SJCRH30 (cell line): ENCODE measurements around the gene PIP4K2C. TPM values are rescaled to one million over a fixed set of nuclear protein-coding genes. Genes with fewer than 3 reads are reported as not detected.
A peak's percentile ranks its signal among the peaks of the same experiment; 100 is the strongest.

Experiments
- DNase-seq, 2 experiments: peaks; one replicate each; pipeline ENCODE4 v3.0.0-alpha.2; 2015 to 2020
- H3K27ac ChIP-seq: fragments of 250-450 bp; sonication (Bioruptor Pico); 2 replicates; pipeline ENCODE4 v1.5.1; 2020; ENCODE audit warnings: mild to moderate bottlenecking, moderate library complexity
- H3K27me3 ChIP-seq: fragments of 250-450 bp; sonication (Bioruptor Pico); 2 replicates; pipeline ENCODE4 v1.5.1; 2020; ENCODE audit warnings: mild to moderate bottlenecking, moderate library complexity
- H3K36me3 ChIP-seq: fragments of 250-450 bp; sonication (Bioruptor Pico); 2 replicates; pipeline ENCODE4 v1.5.1; 2020; ENCODE audit warnings: mild to moderate bottlenecking, moderate library complexity
- H3K4me1 ChIP-seq: fragments of 250-450 bp; sonication (Bioruptor Pico); 2 replicates; pipeline ENCODE4 v1.5.1; 2020; ENCODE audit warnings: mild to moderate bottlenecking, moderate library complexity
- H3K4me3 ChIP-seq: fragments of 250-450 bp; sonication (Bioruptor Pico); 2 replicates; pipeline ENCODE4 v1.5.1; 2020; ENCODE audit warnings: mild to moderate bottlenecking, moderate library complexity
- H3K9me3 ChIP-seq: fragments of 250-450 bp; sonication (Bioruptor Pico); replicated peaks from 2 replicates; pipeline ENCODE4 v1.5.1; 2020; ENCODE audit warnings: mild to moderate bottlenecking, moderate library complexity
- total RNA-seq: library from RNA; depleted of rRNA; stranded (reverse); fragments of >200 nt; shearing (Covaris generic); gene quantifications from 2 replicates; pipeline ENCODE4 v1.2.3, GENCODE V29; 2014; rRNA removed

The PIP4K2C gene
- 170 and 171 TPM in 2 replicates for total RNA-seq

DNA sequence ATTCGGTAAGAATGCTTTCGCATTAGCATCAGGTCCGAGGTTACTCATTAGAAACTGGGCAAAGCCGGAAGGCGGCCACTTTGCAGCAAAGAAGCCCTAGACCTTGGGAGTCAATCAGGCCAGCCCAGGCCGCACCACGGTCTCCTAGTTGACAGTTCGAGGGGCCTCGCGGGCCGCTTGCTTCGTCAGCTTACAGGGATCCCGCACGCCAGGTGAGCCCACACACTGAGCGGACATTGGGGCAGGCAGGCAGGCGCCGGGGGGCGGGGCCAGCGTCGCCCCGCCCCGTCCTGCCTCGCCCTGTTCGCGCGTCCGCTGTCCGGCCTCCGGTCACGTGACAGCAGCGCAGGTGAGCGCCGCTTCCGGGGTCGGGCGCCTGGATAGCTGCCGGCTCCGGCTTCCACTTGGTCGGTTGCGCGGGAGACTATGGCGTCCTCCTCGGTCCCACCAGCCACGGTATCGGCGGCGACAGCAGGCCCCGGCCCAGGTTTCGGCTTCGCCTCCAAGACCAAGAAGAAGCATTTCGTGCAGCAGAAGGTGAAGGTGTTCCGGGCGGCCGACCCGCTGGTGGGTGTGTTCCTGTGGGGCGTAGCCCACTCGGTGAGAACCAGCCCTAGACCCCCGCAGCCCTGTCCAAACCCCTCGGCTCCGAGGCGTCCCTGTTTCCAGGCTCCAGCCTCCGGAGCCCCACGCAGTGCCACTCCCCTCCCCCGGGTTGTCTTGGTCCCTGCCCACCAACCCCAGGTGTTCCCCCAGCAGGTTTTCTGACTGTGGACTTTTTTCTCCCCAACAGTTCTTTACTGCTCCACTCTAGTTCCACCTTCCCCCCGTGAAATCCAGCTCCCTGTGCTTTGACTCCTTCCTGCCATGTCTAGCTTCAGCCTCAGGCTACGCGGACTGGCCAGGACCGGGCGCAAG lies at the start of gene PIP4K2C:
Gene PIP4K2C (plus strand): TSS at position 329 of the 918 bp plus-strand sequence. CDS start 98 bp downstream, at position 427.
- H3K36me3 ChIP-seq = peaks cover 7% of the 10 kb centered on the region
- peak within 1 kb of the TSS; percentile 2; the same call in 1 of the 2 replicates for H3K27ac ChIP-seq
- H3K27me3 ChIP-seq = peaks cover 12% of the 10 kb centered on the region; the same call in 1 of the 2 replicates
- no peaks in the 10 kb centered on the region for H3K9me3 ChIP-seq
- DNase-seq = peak; percentile 97 to 99
- H3K4me1 ChIP-seq = peaks cover 8% of the 10 kb centered on the region
- H3K4me3 ChIP-seq = peak within 1 kb of the TSS; percentile 72

DNA sequence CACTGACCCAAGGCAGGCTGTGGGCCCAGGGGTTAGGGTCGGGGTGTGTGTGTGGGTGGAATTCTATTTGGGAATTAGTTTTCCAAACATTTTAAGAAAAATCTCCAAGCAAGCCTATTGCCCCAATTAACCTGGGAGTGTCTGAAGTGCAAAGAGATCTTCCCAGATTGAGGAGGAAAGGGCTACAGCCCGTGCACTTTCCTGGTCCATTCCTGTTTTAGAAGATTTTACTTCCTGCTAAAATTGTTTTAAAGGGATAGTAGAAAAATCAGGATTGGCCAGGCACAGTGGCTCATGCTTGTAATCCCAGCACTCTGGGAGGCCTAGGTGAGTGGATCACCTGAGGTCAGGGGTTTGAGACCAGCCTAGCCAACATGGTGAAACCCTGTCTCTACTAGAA lies 49.3 kb upstream of the PIP4K2C start:
- no peak overlapping the region for H3K4me3 ChIP-seq
- H3K9me3 ChIP-seq = no peaks in the 10 kb centered on the region
- H3K27me3 ChIP-seq = peaks cover 50% of the 10 kb centered on the region
- no peak overlapping the region for H3K27ac ChIP-seq
- no peaks in the 10 kb centered on the region for H3K4me1 ChIP-seq
- no peaks in the 10 kb centered on the region for H3K36me3 ChIP-seq
- no peak for DNase-seq

- Histone ChIP-seq H3K27me3 (peaks cover 37% of the 10 kb centered on the region), H3K27ac (no peak overlapping the region), H3K4me3 (no peak overlapping the region), H3K4me1 (no peaks in the 10 kb centered on the region), H3K9me3 (no peaks in the 10 kb centered on the region), H3K36me3 (no peaks in the 10 kb centered on the region)
- no peak for DNase-seq
These were observed 47.4 kb upstream of the PIP4K2C start for GRCh38 chr12:57543581-57543980.

- H3K36me3 ChIP-seq = no peaks in the 10 kb centered on the region
- H3K9me3 ChIP-seq = no peaks in the 10 kb centered on the region
- H3K4me3 ChIP-seq = peak overlapping the region; percentile 70
- no peaks in the 10 kb centered on the region for H3K4me1 ChIP-seq
- peaks cover 19% of the 10 kb centered on the region for H3K27me3 ChIP-seq
- no peak for DNase-seq
- no peak overlapping the region for H3K27ac ChIP-seq
These were observed 45.1 kb upstream of the PIP4K2C start for GRCh38 chr12:57545809-57546437.

DNA sequence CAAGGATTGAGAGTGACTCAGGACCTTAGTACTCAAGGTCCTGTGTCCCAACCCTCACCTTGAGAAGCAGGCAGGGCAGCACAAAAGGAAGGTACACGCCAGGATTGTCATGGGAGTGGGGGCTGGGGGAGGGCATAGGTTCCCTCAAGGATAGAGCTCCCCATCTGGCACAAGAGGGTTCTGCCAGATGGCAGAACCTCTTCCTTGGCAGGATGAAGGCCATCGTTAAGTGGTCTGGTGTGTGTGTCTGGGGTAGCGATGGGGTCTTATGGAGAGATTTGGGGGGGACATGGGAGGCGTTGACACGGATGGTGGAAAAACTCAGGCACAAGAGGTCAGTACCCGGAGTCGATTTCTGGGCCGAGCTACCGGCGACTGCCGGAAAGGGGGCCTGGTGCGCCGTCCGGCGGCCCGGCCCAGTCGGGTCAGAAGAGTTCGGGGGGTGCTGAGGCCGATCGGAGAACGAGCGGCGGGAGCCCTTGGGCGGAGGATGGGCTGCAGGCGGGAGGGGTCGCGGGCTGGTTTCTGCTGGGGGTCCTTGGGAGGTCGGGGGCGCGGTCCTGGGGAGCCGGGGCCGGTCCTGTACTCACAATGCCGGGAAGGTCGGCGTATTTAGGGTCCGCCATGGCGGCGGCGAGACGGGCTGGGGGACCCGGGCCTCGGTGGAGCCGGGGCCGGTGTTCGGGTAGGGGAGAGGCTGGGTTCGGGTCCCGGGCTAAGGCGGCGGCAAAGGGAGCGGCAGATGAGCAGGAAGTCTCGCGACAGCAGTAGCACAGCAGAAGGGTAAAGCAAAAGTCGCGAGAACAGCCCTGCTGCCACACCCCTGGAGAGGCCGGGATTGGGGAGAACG lies 44.3 kb upstream of the PIP4K2C start, which contains the start of gene DCTN2:
Gene DCTN2 (minus strand): TSS at position 755 of the 850 bp plus-strand sequence. CDS start 129 bp downstream, at position 626.
- peaks cover 17% of the 10 kb centered on the region for H3K27me3 ChIP-seq
- DNase-seq = peak; percentile 97 to 98
- no peaks in the 10 kb centered on the region for H3K4me1 ChIP-seq
- H3K36me3 ChIP-seq = no peaks in the 10 kb centered on the region
- H3K4me3 ChIP-seq = peak within 1 kb of the TSS; percentile 70
- peak within 1 kb of the TSS; percentile 50 for H3K27ac ChIP-seq
- H3K9me3 ChIP-seq = no peaks in the 10 kb centered on the region

DNA sequence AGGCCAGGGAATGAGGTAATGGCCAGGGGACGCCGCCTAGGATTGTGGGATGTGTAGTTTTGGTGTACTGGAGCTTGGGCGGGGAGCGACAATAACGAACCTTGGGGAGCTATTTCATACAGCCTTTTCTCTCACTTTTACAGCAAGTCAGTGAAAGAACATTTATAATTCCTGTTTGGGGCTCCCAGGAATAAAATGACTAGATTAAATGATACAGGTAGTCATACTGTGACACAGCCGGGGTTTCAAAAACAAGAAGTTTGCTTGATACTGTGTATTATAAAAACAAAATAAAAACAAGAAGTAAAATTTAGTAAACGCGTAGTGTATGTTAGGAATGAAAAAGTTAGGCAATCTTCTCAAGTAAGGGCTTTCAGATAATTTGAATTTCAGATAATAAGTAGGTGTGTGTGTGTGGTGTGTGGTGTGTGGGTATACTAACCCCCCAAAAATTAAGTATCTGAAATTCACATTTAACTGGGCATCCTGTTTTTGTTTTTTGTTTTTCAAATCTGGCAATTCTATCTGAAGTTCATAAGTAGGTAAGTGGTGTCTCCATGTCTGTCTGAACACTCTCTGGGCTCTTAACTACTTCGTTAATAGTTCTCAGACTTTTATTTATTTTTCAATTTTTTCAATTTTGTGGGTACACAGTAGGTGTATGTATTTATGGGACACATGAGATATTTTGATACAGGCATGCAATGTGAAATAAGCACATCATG lies 43.5 kb upstream of the PIP4K2C start:
- Histone ChIP-seq H3K9me3 (no peaks in the 10 kb centered on the region), H3K4me1 (no peaks in the 10 kb centered on the region), H3K36me3 (no peaks in the 10 kb centered on the region), H3K4me3 (peak overlapping the region; percentile 70), H3K27ac (no peak overlapping the region), H3K27me3 (peaks cover 20% of the 10 kb centered on the region; the same call in 1 of the 2 replicates)
- no peak for DNase-seq

DNA sequence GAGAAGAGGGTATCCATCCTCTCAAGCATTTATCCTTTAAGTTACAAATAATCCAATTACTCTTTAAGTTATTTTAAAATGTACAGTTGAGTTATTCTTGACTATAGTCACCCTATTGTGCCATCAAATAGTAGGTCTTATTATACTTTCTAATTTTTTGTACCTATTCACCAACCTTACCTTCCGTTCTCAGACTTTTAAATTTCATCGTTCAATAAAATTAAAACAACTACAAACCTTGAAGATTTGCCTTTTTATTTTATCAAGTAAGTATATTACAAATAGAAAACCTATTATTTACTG lies 43.0 kb upstream of the PIP4K2C start:
- Histone ChIP-seq H3K4me1 (no peaks in the 10 kb centered on the region), H3K27me3 (peaks cover 18% of the 10 kb centered on the region; the same call in 1 of the 2 replicates), H3K9me3 (no peaks in the 10 kb centered on the region), H3K4me3 (no peak overlapping the region), H3K36me3 (no peaks in the 10 kb centered on the region), H3K27ac (no peak overlapping the region)
- no peak for DNase-seq

- peaks cover 23% of the 10 kb centered on the region; the same call in 1 of the 2 replicates for H3K27me3 ChIP-seq
- H3K9me3 ChIP-seq = no peaks in the 10 kb centered on the region
- H3K27ac ChIP-seq = no peak overlapping the region
- no peak for DNase-seq
- H3K4me1 ChIP-seq = no peaks in the 10 kb centered on the region
- no peak overlapping the region for H3K4me3 ChIP-seq
- no peaks in the 10 kb centered on the region for H3K36me3 ChIP-seq
These were observed 42.5 kb upstream of the PIP4K2C start for GRCh38 chr12:57548488-57548887.

- Histone ChIP-seq H3K36me3 (no peaks in the 10 kb centered on the region), H3K9me3 (no peaks in the 10 kb centered on the region), H3K4me3 (peak overlapping the region; percentile 38), H3K27me3 (peaks cover 31% of the 10 kb centered on the region), H3K4me1 (no peaks in the 10 kb centered on the region), H3K27ac (no peak overlapping the region)
- no peak for DNase-seq
These were observed 41.6 kb upstream of the PIP4K2C start for GRCh38 chr12:57549203-57549908.

- no peaks in the 10 kb centered on the region for H3K9me3 ChIP-seq
- peak within 1 kb of the TSS; percentile 38 for H3K4me3 ChIP-seq
- no peak for DNase-seq
- H3K36me3 ChIP-seq = no peaks in the 10 kb centered on the region
- no peak within 1 kb of the TSS for H3K27ac ChIP-seq
- peaks cover 34% of the 10 kb centered on the region for H3K27me3 ChIP-seq
- H3K4me1 ChIP-seq = no peaks in the 10 kb centered on the region
These were observed 40.9 kb upstream of the PIP4K2C start, which contains the start of gene KIF5A for GRCh38 chr12:57549909-57550640. Gene KIF5A, plus strand, starts transcription at chr12:57550044. Its CDS starts 228 bp downstream, at chr12:57550272.

DNA sequence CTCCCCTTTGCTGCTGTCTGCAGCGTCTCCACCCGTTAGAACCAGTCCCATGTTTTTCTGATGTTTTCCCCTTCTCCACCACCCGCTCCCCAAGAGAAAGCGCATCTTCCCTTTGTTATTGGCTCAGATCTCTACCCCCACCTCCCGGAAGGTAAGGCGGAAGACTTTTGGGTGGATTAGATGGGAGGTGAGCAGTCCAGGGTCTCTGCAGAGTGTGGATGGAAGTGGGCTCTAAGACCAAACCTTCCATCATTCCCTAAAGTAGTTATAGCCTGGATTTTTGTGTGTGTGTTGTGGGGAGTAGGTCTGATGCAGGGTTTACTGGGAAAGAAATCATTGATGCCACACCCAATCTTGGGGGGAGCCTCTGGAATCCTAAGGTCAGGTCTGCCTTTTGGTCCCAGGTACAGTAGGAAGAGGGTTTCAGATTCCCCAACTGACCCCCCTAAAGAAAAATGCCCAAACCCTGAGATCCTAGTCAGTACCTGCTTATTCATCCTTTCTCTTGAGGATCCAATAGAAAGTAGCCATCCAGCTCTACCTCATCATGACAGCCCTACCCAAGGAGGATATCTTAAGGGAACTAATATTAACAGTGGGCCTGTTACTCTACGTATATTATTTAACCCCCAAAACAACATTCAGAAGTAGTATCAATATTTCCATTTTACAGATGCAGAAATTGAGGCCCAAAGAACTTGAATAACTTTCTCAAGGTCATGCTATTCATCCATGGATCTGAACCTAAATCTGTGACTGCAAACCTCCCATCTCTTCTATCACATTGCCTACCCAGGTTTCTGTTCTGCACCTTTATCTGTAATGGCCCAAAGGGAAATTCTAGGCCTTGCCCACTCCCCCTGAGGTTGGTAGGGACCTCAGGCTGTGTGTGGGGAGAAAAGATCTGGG lies 40.1 kb upstream of the PIP4K2C start:
- Histone ChIP-seq H3K4me3 (no peak overlapping the region), H3K27me3 (peaks cover 34% of the 10 kb centered on the region), H3K36me3 (no peaks in the 10 kb centered on the region), H3K4me1 (no peaks in the 10 kb centered on the region), H3K9me3 (no peaks in the 10 kb centered on the region), H3K27ac (no peak overlapping the region)
- no peak for DNase-seq

DNA sequence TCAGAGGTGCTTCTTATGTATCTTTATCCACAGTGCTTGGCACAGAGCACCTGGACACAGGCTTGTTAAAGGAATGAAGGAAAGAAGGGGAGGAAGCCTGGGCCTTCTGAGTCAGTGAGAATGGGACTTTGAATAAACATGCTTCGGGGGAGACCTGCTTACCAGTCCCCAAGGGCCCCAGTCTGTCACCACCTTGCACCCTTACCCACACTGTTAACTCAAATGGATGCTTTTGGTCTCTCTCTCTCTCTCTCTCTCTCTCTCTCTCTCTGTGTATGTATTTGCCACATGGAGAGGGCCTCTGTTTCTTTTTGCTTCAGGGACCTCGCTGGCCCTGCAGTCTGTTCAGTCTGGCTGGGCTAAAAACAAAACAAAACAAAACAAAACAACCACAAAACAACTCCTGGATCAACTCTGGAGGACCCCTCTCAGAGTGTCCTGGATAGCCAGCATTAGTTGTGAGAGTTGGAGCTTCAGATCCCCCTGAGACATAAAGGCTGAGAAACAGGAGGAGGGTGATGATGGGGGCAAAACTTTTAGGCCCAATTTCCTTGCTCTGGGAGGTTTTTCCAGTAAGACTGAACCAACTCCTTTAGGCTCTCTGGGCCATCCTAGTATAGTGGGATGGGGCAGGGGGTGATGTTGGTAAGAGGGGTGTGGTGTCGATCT lies 39.2 kb upstream of the PIP4K2C start:
- Histone ChIP-seq H3K4me3 (no peak overlapping the region), H3K9me3 (no peaks in the 10 kb centered on the region), H3K27ac (no peak overlapping the region), H3K4me1 (no peaks in the 10 kb centered on the region), H3K36me3 (no peaks in the 10 kb centered on the region), H3K27me3 (peaks cover 34% of the 10 kb centered on the region)
- no peak for DNase-seq
